ENCODE results near the gene NPDC1.
"Not testable (repeated sequence)": the region's sequence is repeated elsewhere in the genome, so short reads cannot be mapped to it uniquely, and the experiment has no call there.

NPDC1 gene

DNA sequence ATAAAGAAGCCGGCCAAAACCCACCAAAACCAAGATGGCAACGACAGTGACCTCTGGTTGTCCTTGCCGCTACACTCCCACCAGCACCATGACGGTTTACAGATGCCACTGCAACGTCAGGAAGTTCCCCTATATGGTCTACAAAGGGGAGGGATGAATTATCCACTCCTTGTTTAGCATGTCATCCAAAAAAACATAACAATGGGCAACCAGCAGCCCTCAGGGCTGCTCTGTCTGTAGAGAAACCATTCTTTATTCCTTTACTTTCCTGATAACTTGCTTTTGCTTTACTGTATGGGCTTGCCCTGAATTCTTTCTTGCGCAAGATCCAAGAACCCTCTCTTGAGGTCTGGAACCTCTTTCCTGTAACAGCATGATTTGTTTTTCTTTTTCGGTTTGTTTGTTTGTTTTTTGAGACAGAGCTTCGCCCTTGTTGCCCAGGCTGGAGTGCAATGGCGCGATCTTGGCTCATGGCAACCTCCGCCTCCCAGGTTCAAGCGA lies 29.3 kb upstream of the NPDC1 start:
- in situ Hi-C loops (cut with MboI; ENCODE audit: low sequenced_read_pairs), result no loop called here

DNA sequence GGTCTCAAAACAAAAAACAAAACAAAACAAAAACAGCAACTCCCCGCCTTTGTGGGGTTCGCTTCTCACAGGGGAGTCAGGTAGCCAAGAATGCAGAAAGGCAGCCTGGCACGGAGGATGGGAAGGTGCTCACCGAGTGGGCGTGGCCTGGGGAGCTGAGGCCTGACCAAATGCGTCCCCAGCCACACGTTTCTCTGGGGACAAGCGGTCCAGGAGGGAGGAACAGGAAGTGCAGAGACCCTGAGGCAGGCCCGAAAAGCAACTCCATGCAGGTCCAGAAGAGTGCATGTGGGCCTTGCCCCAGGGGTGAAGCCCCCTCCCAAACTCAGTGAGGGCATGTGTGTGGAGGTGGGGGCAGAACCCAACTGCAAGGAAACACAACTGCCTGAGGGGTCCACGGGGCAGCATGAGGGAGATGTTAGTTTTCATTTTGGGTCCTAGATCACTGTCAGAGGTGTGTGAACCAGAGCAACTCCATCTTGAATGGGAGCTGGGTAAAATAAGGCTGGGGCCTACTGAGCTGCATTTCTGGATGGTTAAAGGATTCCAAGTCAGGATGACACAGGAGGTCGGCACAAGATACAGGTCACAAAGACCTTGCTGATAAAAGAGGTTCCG lies 28.8 kb upstream of the NPDC1 start:
- in situ Hi-C loops (cut with MboI; ENCODE audit: low sequenced_read_pairs), result no loop called here

DNA sequence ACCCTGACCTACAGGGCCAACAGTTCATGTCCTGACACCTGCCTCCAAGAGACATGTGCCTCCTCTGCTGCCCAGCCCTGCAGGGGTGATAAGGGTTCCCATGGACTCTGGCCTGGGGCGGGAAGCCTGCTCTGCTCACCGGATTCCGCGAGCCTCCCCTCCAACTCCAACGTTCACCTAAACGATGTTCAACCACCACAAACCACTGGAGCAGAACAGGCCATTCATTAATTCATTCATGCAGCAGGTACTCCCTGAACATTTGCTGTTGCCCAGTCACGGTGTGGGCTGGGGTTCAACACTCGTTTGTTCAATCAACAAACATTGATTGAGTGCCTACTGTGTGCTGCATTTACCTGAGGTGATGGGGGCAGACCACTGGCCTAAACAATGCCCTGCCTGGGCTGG lies 28.0 kb upstream of the NPDC1 start:
- in situ Hi-C loops (cut with MboI; ENCODE audit: low sequenced_read_pairs), result no loop called here

- in situ Hi-C loops (cut with MboI; ENCODE audit: low sequenced_read_pairs), result no loop called here
Measured at GRCh38 chr9:137071282-137071681, 25.3 kb upstream of the NPDC1 start.

DNA sequence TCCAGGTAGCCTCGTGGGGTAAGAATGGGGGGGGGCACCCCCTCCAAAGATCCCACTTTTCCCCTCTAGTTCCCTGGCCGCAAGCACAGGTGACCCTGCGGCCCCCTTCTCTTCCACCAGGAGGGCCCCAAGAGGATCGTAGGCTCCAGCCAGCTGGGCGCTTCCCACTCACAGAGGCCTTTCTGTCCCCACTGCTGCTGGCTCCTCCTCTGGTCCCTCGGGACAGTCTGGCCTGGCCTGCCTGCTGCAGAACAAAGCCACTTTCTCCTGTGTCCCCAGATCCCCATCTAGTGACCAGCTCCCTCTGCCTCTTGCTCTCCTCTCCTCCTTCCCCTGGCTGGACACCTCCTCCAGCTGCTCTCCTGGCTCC lies 24.9 kb upstream of the NPDC1 start:
- in situ Hi-C loops (cut with MboI; ENCODE audit: low sequenced_read_pairs), result no loop called here

DNA sequence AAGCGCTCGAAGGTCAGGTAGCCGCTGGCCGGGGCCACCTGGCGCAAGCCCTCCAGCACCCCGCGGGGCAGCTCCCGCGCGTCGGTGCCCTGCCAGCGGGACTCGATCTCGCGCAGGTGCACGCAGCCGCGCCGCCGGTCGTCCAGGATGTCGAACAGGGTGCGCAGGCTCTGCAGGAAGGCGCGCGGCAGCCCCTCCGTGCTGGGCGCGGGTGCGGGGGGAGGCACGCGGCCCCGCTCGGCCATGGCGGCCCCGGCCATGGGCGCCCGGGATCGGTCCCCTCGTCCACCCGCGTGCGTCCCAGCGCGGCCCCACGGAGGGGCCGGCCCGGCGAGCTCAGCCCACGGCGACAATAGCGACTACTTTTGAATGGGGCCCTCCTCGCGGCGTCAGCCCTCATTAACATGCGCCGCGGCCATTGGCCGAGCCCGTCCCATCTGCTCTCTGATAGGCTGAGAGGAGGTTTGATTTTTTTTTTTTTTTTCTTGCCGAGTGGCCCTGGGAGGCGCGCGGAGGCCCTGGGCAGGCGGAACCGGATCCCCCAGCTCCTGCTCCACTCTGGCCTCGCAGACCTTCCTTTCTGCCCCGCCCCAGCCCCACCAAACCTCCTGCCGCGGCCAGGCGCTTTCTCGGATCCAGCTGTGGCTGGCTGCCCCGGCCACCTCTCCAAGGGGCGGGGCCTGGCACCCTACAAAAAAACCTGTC lies 24.4 kb upstream of the NPDC1 start, which contains the start of gene SAPCD2:
Gene SAPCD2 (minus strand): TSS at position 357 of the 705 bp plus-strand sequence. CDS start 97 bp downstream, at position 260.
- in situ Hi-C loops (cut with MboI; ENCODE audit: low sequenced_read_pairs), result no loop called here

- in situ Hi-C loops (cut with MboI; ENCODE audit: low sequenced_read_pairs), result no loop called here
Measured at GRCh38 chr9:137069508-137070091, 23.6 kb upstream of the NPDC1 start.

GRCh38 chr9:137068539-137069507 lies 22.8 kb upstream of the NPDC1 start:
- in situ Hi-C loops (cut with MboI; ENCODE audit: low sequenced_read_pairs), result no loop called here

DNA sequence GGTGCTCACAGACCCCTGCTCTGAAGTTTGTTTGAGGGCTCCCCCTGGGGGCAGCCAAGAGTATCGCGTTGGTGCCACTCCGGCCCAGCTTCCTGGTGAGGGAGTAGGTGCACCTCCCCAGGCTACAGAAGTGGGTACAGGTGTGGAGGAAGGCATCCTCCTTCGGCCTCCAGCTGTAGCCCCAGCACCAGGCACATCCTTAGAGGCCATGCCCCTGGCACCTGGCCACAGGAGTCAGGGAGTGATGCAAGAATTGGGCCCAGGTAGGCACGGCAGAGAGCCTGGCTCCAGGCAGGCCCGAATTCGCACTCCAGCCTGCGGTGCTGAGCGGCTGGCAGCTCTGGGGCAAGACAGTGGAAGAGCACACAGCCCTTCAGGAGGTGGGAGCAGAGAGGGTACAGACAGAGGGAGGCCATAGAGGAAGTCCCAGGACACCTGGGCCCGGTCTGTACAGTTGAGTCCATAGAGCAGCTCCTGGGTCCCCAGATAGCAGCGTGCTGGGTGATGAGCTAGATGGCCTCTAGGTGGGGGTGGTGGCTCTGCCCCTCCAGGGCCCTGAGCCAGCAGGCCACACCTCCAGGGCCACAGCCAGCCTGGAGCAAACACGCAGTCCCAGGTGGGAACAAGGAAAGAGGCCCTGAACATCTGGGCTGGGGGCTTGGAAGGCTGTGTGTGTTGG lies 22.0 kb upstream of the NPDC1 start:
- in situ Hi-C loops (cut with MboI; ENCODE audit: low sequenced_read_pairs), result no loop called here

DNA sequence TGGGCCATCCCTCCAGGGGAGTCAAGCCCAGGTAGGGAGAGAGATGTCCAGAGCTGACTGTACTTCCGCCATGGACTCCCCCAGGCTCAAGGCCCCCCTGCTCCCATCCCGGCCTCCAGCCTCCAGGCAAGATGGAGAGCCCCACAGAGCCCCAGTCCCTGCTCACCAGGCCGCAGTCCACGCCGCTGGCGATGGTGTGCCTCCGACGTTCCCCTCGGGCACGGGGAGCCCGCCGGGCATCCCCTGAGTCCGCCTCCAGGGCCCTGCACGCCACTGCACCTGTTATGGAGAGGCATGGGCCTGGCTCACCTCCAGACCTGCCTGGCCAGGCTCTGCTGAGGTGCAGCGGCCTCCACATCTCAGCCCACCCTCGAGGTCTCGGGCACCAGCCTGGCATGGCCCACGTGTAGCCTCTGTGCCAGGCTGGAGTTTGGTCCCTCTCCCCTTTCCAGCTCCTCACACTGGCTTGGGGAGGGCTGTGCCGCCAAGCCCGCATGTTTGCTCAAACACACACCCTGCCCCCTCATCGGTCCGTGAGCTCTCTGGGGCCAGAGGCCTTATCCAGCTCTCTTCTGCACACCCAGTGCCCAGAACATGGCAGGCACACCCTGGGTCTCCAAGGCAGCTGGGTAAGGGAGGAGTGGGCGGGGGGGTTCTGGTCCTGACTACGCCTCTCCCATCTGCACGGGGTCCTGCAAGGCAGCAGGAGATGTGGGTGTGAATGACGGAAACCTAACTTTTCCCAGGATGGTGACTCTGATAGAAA lies 20.3 kb upstream of the NPDC1 start:
- in situ Hi-C loops (cut with MboI; ENCODE audit: low sequenced_read_pairs), result no loop called here

DNA sequence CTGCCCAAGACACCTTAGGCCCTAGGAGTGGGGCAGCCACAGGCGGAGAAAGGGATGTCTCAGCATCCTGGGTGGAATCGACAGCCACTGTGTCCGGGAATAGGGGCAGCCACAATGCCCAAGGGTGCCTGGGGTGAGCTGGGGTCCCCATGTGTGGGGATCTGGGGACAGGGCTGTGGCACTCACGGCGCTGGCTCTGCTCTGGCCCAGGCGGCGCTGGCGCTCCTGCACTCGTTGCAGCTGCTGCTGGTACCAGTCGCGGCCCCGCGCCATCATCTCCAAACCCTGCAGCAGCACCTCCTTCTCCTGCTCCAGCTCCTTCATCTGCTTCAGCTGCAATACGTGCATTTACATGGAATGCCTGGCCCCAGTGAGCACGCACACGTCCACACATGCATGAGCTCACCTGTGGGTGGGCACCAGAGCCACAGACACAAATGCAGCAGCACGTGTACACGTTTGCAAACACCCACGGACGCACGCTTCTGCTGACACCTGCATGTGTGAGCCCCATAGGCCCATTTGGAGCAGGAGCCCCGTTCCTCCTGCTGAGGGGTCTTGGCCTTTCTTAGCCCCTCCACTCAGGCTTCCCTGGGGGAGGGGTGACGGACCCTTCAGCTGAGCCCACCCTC lies 19.5 kb upstream of the NPDC1 start:
- in situ Hi-C loops (cut with MboI; ENCODE audit: low sequenced_read_pairs), result no loop called here

DNA sequence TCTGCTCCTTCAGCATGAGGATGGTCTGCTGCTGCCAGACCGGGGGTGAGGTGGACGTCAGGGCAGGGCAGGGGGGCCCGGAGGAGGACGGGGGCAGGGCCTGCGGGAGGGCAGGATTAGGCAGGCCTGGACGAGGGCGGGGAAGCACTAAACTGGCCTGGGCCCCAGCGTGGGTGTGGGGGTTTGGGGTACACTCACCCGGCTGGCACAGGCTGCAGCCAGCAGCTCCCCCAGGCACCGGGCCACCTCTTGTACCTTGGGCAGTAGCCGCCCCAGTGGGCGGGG lies 18.8 kb upstream of the NPDC1 start:
- in situ Hi-C loops (cut with MboI; ENCODE audit: low sequenced_read_pairs), result no loop called here

DNA sequence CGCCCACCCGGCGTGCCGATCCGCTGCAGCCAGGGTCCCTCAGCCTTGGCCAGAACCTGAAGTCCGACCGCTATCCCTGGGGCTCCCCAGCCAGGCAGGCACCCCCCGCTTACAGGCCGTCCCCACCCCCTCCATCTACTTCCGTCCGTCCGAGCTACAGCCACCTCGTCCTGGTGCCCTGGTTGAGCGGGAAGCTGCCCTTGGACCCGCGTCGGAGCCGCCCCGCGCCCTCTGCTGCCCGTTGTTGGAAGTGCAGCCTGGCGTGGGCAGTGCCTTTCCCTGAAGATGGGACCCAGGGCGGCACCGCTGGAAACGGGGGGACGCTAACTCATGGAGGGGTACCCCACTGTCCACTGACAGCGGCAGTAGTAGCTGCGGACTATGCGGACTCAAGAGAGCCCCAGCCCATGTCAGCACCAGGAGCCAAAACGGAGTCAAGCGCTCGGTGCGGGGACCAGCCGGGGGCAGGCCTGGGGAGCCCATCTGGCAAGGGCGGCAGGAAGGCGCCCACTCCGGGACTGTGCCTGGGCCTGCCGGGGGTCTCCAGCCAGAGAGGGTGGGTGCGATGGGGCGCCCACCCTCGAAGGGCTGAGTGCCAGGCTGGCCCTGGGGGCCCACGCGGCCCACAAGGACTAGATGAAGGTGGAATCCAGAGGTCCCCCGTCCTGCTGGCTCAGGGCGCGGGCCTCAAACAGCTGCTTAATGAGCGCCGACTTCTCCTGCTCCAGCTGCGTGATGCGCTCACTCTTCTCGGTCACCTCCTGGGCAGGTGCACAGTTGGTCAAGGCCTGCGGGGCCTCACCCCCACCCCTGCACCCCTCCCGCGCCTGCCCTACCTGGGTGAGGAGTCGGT lies 18.3 kb upstream of the NPDC1 start:
- in situ Hi-C loops (cut with MboI; ENCODE audit: low sequenced_read_pairs), result no loop called here

- in situ Hi-C loops (cut with MboI; ENCODE audit: low sequenced_read_pairs), result no loop called here
Measured at GRCh38 chr9:137063311-137064026, 17.5 kb upstream of the NPDC1 start.

DNA sequence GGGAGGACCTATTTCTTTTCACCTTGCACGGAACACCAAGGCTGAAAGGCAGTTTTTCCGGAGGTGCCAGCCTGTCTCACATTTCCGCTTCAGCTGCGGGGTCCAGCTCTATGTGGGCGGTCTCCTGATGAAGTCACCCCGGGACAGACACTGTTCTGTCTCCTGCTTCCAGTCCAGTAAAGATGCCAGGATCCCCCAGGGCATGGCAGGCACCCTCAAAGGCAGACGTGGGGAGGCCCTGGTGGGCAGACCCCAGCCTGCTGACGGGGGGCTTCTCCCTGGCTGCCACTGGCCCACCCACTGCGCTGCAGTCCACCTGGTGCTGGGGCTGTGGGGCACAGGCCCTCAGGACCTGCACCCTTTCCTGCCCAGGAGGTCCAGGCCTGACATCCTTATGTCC lies 16.8 kb upstream of the NPDC1 start:
- in situ Hi-C loops (cut with MboI; ENCODE audit: low sequenced_read_pairs), result not testable (repeated sequence)

- in situ Hi-C loops (cut with MboI; ENCODE audit: low sequenced_read_pairs), result no loop called here
Measured at GRCh38 chr9:137062384-137062783, 16.4 kb upstream of the NPDC1 start.

- in situ Hi-C loops (cut with MboI; ENCODE audit: low sequenced_read_pairs), result no loop called here
Measured at GRCh38 chr9:137058521-137059234, 12.7 kb upstream of the NPDC1 start.

All from hTERT RPE-1 (cell line).